NB4 (cell line): ENCODE results near the gene METTL22.
A peak's percentile ranks its signal among the peaks of the same experiment; 100 is the strongest.

Experiments used
- DNase-seq: peaks from one replicate; pipeline ENCODE4 v3.0.0; 2010; ENCODE audit warnings: low read depth
- H3K4me3 ChIP-seq: one replicate; pipeline ENCODE4 v1.5.1; 2011; ENCODE audit warnings: mild to moderate bottlenecking, low read depth, low read length, moderate library complexity
- MYC ChIP-seq: IDR thresholded peaks from 2 replicates; pipeline ENCODE4 v1.6.1; 2011; ENCODE audit warnings: low read depth, low read length
- POLR2A ChIP-seq: IDR thresholded peaks from 2 replicates; pipeline ENCODE4 v1.6.1; 2011; ENCODE audit warnings: mild to moderate bottlenecking; ENCODE audit not compliant: insufficient read length; ENCODE audit errors: extremely low read depth
- TF ChIP-seq, protein P1 (sequence below): IDR thresholded peaks from 2 replicates; pipeline ENCODE4 v1.6.1; 2011; ENCODE audit warnings: low read depth, low read length
- TF ChIP-seq, protein P2 (sequence below): IDR thresholded peaks from one replicate; pipeline ENCODE4 v1.5.1; 2012; ENCODE audit warnings: low read depth, low read length

The METTL22 gene

DNA sequence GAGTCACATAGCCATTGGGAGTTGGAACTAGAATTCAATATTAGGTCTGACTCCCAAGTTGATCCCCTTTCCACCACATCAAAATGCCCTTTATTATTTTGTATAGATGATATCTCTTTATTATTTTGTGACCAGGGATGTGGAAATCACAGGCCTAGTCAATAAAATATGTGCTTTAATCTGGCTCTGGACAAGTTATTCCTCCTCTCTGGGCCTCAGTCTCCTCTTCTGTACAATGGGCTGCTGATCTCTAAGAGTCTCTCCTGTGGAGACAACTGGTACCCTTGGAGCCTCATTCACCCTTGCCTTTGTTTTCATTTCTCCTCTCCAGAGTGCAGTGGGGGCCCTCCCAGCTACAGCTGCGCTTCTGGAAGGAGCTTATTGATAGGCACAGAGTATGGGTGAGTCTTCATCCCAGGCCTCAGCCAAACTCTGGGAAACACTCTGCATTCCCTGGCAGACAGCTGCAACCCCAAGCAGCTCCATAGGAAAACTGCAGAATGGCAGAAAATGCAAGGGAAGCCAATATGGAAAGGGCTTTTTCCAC lies 48.6 kb downstream of the METTL22 start:
- DNase-seq: no peak
- H3K4me3 ChIP-seq: no peak overlapping the region
- no peak for TF ChIP-seq POLR2A
- TF ChIP-seq, protein P1, sequence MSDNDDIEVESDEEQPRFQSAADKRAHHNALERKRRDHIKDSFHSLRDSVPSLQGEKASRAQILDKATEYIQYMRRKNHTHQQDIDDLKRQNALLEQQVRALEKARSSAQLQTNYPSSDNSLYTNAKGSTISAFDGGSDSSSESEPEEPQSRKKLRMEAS: no peak
- no peak for TF ChIP-seq MYC
- TF ChIP-seq, protein P2, sequence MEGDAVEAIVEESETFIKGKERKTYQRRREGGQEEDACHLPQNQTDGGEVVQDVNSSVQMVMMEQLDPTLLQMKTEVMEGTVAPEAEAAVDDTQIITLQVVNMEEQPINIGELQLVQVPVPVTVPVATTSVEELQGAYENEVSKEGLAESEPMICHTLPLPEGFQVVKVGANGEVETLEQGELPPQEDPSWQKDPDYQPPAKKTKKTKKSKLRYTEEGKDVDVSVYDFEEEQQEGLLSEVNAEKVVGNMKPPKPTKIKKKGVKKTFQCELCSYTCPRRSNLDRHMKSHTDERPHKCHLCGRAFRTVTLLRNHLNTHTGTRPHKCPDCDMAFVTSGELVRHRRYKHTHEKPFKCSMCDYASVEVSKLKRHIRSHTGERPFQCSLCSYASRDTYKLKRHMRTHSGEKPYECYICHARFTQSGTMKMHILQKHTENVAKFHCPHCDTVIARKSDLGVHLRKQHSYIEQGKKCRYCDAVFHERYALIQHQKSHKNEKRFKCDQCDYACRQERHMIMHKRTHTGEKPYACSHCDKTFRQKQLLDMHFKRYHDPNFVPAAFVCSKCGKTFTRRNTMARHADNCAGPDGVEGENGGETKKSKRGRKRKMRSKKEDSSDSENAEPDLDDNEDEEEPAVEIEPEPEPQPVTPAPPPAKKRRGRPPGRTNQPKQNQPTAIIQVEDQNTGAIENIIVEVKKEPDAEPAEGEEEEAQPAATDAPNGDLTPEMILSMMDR: no peak

DNA sequence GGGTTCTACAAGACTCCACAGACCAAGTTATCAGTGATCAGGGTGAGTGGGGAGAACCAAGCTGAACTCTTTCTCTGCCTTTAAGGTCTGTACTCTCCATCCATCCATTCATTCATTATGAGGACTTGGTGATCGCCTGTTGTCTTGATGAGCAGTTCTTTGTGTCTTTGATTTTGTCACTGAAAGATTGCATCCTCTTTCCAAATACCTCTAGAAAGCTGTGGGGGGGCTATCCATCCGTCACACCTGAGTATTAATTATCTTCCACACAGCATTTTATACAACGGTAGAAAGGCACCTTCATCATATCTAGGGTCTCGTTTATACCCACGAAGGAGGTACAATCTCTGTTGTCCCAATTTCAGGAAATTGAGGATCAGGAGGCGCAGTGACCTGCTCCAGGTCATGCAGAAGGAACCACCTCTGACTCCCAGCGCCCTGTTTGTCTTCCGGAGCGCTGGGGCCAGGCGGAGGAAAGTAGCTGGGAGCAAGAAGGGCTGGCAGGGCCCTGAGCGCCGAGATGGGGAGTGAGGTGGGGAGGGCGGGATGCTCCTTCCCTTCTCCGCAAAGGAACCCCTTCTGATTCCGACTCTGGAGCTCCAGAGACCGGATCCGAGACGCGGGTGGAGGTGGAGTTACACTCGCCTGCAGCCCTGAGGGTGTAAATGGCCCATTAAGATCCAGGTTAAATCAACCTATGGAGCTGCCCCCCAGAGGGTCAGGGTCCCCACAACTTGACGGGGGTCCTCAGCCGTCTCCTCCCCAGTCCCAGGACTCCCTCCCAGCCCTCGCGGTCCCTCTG lies 52.3 kb downstream of the METTL22 start:
- DNase-seq: no peak
- no peak overlapping the region for H3K4me3 ChIP-seq
- TF ChIP-seq, protein P2: no peak
- no peak for TF ChIP-seq MYC
- no peak for TF ChIP-seq POLR2A
- TF ChIP-seq, protein P1: no peak

DNA sequence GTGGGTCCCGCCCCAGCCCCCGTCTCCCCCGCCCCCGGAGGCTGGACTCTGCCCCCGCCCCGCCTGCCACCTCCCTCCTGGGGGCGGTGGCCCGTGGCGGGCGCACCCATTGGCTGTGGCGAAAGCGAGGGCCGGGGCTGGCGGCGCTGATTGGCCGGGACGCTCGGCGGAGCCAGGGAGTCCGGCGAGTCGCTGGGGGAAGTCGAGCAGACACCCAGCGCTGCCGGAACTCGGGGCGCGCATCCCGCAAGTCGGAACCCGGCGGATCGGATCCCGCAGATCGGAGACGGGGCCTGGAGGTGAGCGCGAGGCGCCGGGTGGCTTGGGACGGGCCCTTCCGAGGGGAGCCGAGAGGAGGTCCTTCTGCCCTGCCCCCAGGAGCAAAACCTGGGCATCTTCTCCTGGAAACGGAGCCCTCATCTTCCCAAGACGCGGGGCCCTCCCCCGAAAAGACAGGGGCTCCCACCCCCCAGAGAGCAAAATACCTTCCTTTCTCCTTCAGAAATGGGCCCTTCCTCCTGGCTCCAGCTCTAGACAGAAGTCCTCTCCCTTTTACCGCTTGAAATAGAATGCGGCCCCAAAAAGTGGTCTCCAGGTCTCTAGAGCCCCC lies 53.0 kb downstream of the METTL22 start, which contains the start of gene ABAT:
Gene ABAT (plus strand): TSS at position 205 of the 610 bp plus-strand sequence. CDS start 61,123 bp downstream, outside the sequence.
- no peak within 1 kb of the TSS for H3K4me3 ChIP-seq
- TF ChIP-seq, protein P2: no peak
- TF ChIP-seq POLR2A: no peak
- TF ChIP-seq MYC: no peak
- TF ChIP-seq, protein P1: no peak
- DNase-seq: peak; percentile 81

DNA sequence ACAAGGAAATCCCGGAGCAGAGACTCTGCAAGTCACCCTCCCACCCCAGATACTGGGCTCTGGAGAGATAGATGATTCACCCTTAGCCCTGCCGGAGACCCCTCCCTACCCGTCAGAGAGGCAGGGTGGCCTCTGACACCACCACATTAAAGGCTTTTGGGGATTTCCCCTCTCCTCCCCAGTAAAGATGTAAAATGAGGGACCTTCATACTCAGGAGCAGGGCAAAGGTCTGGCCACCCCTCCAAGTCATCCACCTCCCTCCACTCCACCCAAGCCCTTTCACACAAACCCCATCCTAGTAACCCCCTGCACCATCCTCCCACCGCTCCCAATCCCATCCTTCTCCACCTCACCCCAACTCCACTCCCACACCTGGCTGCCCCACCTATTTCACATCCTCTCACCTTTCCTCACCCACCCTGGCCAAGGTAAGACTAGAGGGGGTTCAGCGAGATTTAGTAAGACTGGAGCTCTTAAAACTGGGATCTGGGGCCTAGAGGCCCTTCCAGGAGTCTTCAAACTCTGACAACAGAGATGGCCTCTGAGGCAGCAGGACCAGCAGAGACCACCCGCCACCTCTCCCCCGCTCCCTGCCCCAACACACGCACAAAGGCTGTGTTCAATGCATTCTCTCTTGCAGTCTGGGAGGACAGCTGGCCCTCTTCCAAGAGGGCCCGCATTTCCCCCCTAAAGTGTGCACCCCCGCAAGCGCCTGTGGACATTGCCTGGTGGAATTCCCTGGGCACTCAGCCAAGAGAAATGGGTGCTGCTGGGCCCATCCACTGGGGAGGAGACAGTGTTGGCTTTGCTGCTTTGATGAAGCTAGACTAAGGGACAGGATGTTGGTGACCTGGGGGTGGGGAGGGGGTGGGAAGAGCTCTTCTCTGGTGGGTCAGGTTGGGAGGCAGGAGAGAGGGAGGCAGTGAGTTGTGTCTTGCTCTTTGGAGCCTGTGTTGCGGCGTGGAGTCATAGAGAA lies 54.0 kb downstream of the METTL22 start:
- no peak overlapping the region for H3K4me3 ChIP-seq
- TF ChIP-seq, protein P2: no peak
- TF ChIP-seq POLR2A (no peak), MYC (no peak)
- TF ChIP-seq, protein P1: no peak
- no peak for DNase-seq

DNA sequence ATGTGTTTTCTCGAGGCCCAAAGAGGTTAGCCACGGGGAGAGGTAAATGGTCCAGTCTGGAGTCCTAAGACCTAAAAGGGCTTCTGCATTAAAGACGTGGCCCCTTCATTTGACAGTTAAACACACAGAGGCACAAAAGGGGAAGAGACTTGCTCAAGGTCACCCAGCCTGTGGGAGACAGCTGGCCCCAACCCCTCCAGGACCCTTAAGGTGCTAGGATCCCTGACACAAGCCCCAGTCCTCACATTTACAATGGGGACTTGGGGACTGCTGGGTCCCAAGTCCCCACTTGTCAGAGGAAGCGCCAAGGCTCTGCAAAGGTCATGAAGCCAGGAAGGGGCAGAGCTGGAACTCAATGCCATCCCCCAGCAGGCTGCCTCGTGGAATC lies 54.7 kb downstream of the METTL22 start:
- DNase-seq: no peak
- TF ChIP-seq POLR2A (no peak), MYC (no peak)
- TF ChIP-seq, protein P2: no peak
- TF ChIP-seq, protein P1: no peak
- no peak overlapping the region for H3K4me3 ChIP-seq
